T-helper 1 cell treated with Interleukin-12 subunit alpha and Interleukin-12 subunit beta and Interleukin-4 antibody, amounts not matched to agents 30 μg/mL and 1 μg/mL, for 36 hours (primary cell): ENCODE measurements around the gene UTRN.
A peak's percentile ranks its signal among the peaks of the same experiment; 100 is the strongest.

Source experiments
- H3K27ac Mint-ChIP-seq: one replicate; pipeline ENCODE4 v1.8.0; 2021; ENCODE audit warnings: mild to moderate bottlenecking, mixed read lengths
- H3K27me3 Mint-ChIP-seq: one replicate; pipeline ENCODE4 v1.8.0; 2021; ENCODE audit warnings: low read depth, mixed read lengths
- H3K36me3 Mint-ChIP-seq: one replicate; pipeline ENCODE4 v1.8.0; 2021; ENCODE audit warnings: low read depth, mixed read lengths
- H3K4me1 Mint-ChIP-seq: one replicate; pipeline ENCODE4 v1.8.0; 2021; ENCODE audit warnings: low read depth, mixed read lengths
- H3K4me3 Mint-ChIP-seq: one replicate; pipeline ENCODE4 v1.8.0; 2021; ENCODE audit warnings: mild to moderate bottlenecking, moderate library complexity, mixed read lengths
- H3K9me3 Mint-ChIP-seq: one replicate; pipeline ENCODE4 v1.8.0; 2021; ENCODE audit warnings: mixed read lengths

The UTRN gene

DNA sequence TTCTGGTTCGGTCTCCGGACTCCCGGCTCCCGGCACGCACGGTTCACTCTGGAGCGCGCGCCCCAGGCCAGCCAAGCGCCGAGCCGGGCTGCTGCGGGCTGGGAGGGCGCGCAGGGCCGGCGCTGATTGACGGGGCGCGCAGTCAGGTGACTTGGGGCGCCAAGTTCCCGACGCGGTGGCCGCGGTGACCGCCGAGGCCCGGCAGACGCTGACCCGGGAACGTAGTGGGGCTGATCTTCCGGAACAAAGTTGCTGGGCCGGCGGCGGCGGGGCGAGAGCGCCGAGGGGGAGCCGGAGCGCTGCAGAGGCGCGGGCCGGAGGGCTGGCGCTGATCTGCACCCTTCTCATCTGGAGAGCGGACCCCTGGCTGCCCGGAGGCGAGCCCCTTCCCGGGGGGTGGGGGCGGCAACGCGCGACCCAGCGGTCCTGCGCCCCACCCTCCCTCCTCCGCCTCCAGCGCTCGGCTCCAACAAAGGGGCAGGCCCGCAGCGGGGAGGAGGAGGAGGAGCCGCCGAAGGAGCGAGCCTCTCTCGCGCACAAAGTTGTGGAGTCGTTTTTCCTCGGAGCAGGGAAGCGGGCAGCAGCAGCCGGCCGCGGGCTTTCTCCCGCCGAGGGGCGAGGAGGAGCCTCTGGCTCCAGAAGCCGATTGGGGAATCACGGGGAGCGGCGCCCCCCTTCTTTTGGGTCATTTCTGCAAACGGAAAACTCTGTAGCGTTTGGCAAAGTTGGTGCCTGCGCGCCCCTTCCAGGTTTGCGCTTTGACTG lies at the start of gene UTRN:
UTRN (plus strand) TSS at position 553 of the 765 bp plus-strand sequence. CDS start 6,494 bp downstream, outside the sequence.
- peaks cover 11% of the 10 kb centered on the region for H3K4me1 Mint-ChIP-seq
- H3K9me3 Mint-ChIP-seq: no peaks in the 10 kb centered on the region
- H3K27me3 Mint-ChIP-seq: peaks cover 56% of the 10 kb centered on the region
- H3K4me3 Mint-ChIP-seq: peak within 1 kb of the TSS; percentile 89
- H3K36me3 Mint-ChIP-seq: peaks cover 3% of the 10 kb centered on the region
- peak within 1 kb of the TSS; percentile 71 for H3K27ac Mint-ChIP-seq

DNA sequence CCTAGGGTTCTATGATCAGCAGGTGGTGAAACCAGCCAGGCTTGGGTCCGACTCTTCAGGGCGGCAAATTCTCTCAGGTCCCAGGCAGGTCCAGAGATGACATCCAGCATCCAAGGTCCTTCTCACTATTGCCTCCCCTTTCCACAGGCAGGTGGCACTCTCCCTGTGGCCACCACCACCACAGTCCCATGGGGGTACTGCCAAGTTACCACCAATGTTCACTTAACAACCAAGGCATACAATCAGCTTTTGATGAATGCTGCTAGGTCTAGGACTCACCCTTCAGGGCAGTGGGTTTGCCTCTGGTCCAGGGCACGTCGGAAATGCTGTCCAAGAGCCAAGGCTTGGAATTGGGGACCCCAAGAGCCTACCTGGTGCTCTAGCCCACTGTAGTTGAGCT lies 40.4 kb upstream of the UTRN start:
- no peak overlapping the region for H3K27ac Mint-ChIP-seq
- H3K36me3 Mint-ChIP-seq: peaks cover 2% of the 10 kb centered on the region

DNA sequence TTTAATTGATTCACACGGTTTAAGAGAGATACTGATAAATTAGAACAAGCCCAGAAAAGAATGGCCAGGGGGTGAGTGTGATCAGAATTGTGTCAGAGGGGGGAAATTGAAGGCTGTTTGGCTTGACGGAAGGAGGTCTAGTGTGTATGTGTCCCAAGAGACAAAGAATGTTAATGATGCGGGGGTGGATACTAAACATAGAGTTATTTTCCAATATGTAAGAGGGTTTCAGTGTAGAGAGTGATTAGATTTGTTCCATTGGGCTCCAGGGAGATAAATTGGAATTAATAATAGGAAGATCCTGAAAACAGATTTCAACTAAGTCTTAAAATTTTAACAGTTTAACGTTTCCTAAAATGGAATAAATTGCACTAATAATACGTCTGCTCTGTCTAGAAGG lies 38.1 kb upstream of the UTRN start:
- H3K4me1 Mint-ChIP-seq: peaks cover 10% of the 10 kb centered on the region
- H3K9me3 Mint-ChIP-seq: peaks cover 4% of the 10 kb centered on the region
- no peak overlapping the region for H3K27ac Mint-ChIP-seq
- H3K27me3 Mint-ChIP-seq: peaks cover 19% of the 10 kb centered on the region
- no peak overlapping the region for H3K4me3 Mint-ChIP-seq
- H3K36me3 Mint-ChIP-seq: peaks cover 2% of the 10 kb centered on the region

More for the DNA sequence above, 40.4 kb upstream of the UTRN start:
- H3K4me1 Mint-ChIP-seq: peaks cover 10% of the 10 kb centered on the region
- no peak overlapping the region for H3K4me3 Mint-ChIP-seq
- H3K9me3 Mint-ChIP-seq: peaks cover 4% of the 10 kb centered on the region
- peaks cover 30% of the 10 kb centered on the region for H3K27me3 Mint-ChIP-seq

DNA sequence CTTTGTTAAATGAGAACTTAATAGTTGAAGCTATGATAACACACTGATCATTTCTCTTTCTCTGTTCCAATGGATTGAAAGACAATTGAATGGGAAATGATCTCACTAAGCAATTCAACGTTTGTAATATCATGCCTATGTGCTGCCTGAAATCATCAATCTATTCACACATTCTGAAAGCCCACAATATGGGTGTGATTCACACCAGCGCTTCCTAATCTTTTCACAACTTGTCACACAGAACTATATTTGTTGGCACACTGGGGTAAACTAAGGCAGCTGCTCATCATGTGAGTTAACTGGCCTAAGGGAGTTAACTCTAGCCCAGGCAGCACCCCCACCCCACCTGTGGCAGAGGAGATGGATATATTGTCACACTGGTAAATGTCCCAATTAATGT lies 37.1 kb upstream of the UTRN start:
- Mint-ChIP-seq H3K4me3 (no peak overlapping the region), H3K9me3 (peaks cover 4% of the 10 kb centered on the region), H3K4me1 (peaks cover 10% of the 10 kb centered on the region), H3K36me3 (peaks cover 2% of the 10 kb centered on the region), H3K27ac (no peak overlapping the region), H3K27me3 (peaks cover 11% of the 10 kb centered on the region)

DNA sequence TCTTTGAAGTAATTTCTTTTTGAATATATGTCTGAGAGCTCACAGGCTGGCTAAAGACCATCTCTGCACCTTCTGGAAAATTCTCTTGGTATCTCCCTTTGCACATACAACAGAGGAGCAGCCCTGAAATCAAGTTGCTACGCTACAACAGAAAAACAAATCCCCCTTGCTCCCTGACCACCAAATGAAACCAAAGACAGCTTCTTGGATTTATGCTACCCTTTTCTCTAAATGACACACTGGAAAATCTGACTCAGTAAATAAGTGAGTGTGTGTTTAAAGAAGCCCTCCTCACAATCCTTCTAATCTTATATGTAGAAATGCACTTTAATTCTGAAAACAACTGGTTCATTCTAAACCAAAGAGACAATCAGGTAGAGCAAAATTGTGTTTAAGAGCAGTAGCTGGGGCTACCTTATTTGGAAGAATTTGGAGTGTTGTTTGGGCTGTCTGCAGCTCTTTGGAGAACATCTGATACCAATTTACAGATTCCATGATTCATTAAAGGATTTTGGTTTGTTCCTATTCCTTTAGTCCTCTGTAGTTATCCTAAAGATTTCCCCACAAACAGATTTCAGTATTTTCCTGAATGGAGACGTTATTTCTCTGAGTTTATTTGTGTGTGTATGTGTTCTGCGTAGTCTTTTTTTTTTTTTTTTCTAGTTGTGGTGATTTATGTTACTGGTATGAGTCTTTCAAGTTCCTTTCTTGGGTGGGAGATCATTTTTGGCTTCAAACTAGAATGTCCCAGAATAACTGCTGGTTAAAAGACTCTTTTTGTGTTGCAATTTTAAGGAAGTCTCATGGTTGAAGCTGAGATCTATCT lies 36.4 kb upstream of the UTRN start:
- H3K4me1 Mint-ChIP-seq: peaks cover 10% of the 10 kb centered on the region
- H3K9me3 Mint-ChIP-seq: peaks cover 4% of the 10 kb centered on the region
- H3K27ac Mint-ChIP-seq: peak overlapping the region; percentile 9
- peaks cover 2% of the 10 kb centered on the region for H3K36me3 Mint-ChIP-seq
- H3K27me3 Mint-ChIP-seq: peaks cover 6% of the 10 kb centered on the region
- H3K4me3 Mint-ChIP-seq: no peak overlapping the region

DNA sequence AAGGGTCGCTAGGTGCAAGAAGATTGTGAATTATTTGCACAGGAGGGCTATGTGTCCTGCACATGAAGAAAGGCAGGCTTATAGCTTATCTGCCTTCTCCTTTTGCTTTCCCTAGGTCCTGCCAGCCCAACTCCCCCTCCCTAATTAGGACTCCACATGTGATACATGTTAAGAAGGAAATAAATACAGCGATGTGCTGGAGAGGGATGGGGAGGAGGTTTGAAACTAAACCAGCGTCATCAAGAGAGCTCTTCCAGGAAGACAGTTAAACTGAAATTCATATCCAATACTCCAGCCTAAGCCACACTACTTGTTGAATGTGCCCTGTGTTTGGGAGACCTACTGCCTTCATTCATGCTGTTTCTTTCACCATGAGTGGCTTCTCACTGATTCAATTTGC lies 34.9 kb upstream of the UTRN start:
- H3K4me1 Mint-ChIP-seq: peaks cover 10% of the 10 kb centered on the region
- H3K4me3 Mint-ChIP-seq: no peak overlapping the region
- H3K9me3 Mint-ChIP-seq: peaks cover 4% of the 10 kb centered on the region
- H3K27me3 Mint-ChIP-seq: peaks cover 6% of the 10 kb centered on the region
- no peak overlapping the region for H3K27ac Mint-ChIP-seq
- peaks cover 2% of the 10 kb centered on the region for H3K36me3 Mint-ChIP-seq

DNA sequence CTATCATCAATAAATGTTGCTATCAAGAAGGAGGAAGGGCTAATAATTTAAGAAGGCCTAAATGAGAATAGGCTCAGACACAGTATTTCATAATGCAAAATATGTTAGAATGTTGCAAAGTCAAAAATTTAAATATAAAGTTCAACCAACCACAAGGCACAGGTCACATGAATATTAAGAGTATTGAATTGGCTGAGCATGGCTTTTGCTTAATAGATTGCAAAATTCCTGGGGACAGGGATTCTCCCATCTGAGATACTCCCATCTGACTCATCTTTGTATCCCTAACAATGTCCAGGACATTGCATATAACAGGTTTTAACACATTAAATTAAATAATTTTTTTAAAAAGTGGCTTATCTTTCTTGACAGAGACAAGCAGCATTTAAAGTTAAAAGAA lies 32.9 kb upstream of the UTRN start:
- Mint-ChIP-seq H3K4me1 (peaks cover 10% of the 10 kb centered on the region), H3K27me3 (peaks cover 6% of the 10 kb centered on the region), H3K9me3 (peaks cover 4% of the 10 kb centered on the region), H3K4me3 (no peak overlapping the region), H3K36me3 (no peaks in the 10 kb centered on the region), H3K27ac (no peak overlapping the region)

DNA sequence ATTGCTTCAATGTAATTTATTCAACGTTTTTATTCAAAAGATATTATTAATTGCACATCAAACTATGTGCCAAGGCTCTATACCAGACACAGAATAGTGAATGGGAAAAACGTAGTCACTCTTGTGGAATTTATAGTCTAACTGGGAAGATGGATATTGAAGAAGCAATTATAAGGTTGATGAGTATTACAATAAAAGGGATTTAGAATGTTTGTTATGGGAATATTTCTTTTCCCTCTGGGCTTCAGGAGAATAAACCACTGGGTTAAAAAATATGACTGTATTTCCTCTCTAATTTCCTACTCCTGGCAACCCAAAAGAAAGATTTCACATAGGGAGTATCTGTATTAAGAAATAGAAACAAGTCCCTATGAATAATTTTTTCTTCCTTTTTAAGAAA lies 25.1 kb upstream of the UTRN start:
- Mint-ChIP-seq H3K27me3 (peaks cover 12% of the 10 kb centered on the region), H3K9me3 (peaks cover 5% of the 10 kb centered on the region), H3K36me3 (no peaks in the 10 kb centered on the region), H3K4me1 (no peaks in the 10 kb centered on the region), H3K4me3 (no peak overlapping the region), H3K27ac (no peak overlapping the region)

DNA sequence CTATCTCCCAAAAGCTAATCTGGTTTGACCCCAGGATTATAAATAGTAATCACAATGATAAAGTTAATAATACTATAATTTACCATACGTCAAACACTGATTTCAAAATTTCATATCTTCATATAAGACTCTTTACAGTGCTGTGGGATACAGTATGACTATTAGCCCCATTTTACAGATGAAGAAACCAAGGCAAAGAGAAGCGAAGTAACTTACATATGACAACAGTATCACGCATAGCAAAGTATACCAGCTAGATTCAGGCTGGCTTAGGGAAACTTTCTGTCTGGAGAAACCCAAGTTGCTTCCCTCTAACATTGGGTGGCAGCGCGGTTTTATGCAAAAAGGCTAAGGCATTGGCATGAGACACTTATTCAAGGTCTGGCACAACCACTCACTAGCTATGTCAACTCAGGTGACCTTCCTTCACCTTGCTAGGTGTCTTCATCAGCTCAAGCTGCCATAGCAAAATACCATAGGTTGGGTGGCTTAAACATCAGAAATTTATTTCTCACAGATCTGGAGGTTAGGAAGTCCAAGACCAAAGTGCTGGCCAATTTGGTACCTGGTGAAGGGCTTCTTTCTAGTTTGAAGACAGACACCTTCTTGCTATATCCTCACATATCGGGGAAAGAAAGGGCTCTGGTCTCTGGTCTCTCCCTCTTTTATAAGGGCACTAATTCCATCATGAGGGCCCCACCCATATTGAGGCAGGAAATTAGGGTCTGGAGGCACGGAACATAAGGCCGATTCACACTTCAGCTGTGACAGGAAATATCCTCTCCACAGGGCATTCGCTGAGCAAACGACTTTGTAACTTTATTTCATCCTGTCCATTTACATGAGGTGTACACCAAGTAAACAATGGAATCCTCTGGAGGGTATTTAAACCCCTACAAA lies 22.4 kb upstream of the UTRN start:
- peaks cover 9% of the 10 kb centered on the region for H3K27me3 Mint-ChIP-seq
- no peak overlapping the region for H3K4me3 Mint-ChIP-seq
- no peaks in the 10 kb centered on the region for H3K9me3 Mint-ChIP-seq
- no peak overlapping the region for H3K27ac Mint-ChIP-seq
- no peaks in the 10 kb centered on the region for H3K36me3 Mint-ChIP-seq
- no peaks in the 10 kb centered on the region for H3K4me1 Mint-ChIP-seq

DNA sequence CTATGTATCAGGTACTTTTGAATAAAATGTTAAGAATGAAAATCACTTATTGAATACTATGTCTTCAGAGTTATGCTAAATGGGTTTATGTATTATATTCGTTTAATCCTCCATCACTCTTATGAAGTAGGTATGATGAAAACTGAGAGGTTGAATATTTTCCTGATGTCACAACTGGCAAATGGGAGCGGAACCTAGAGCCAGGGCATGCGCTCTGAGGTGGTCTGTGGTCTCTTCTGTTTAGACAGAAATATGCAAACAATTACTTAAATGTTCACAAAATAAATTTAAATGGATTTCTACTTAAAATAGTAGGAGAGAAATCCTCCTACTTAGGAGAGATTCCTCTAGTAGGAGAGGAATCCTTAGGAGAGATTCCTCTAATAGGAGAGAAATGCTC lies 21.3 kb upstream of the UTRN start:
- Mint-ChIP-seq H3K36me3 (no peaks in the 10 kb centered on the region), H3K27me3 (peaks cover 8% of the 10 kb centered on the region), H3K4me1 (no peaks in the 10 kb centered on the region), H3K27ac (no peak overlapping the region), H3K4me3 (no peak overlapping the region), H3K9me3 (no peaks in the 10 kb centered on the region)

DNA sequence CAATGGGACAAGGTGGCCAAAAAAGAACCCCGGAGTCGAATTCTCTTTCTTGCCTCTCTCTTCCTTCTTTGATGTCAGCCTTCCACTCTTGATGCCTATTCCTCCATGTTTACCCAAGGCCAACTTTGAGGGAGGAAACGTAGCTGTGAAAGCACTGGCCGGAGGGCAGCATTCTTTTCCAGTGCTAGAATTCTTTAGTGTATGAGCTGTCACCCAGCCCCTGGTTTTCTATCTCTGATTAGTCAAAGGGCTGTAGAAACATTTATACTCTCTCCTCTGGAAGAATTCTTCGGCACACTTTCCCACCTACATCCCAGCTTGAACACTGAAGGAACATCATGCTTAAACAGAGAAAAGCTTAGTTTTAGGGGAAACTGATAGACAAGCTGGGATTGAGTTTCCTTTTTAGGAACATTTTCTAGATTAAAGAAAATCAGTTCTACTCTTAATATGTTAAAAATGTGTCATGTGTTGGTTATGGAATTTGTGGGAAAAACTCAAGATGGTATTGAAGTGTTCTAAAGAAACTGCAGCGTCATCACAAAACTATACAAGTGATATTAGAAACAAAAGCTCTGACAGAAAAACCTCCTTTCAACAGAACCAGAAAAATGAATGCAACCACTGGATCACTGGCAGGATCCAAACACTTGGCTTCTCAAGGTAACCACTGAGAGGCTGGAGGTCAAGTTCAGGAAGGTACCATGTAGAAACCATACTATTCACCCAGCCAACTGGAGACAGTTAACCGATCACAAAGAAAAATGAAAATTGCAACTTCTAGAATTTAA lies 20.7 kb upstream of the UTRN start:
- Mint-ChIP-seq H3K27ac (no peak overlapping the region), H3K4me3 (no peak overlapping the region), H3K4me1 (no peaks in the 10 kb centered on the region), H3K9me3 (no peaks in the 10 kb centered on the region), H3K27me3 (peaks cover 4% of the 10 kb centered on the region), H3K36me3 (no peaks in the 10 kb centered on the region)

DNA sequence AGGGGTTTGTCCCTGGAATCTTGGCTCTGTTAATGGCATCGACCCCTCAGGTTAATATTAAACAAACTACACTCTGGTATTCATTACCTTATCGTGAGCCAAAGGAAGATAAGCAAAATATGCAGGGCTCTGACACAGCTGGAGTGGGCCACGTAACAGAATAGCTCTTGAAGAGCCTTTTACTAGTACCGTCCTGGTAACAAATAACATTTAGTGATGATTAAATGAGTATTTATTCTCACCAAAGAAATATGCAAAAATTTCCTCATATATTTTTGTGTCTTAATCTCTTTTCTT lies 20.1 kb upstream of the UTRN start:
- Mint-ChIP-seq H3K9me3 (no peaks in the 10 kb centered on the region), H3K27ac (no peak overlapping the region), H3K4me1 (no peaks in the 10 kb centered on the region), H3K36me3 (no peaks in the 10 kb centered on the region), H3K27me3 (peaks cover 4% of the 10 kb centered on the region), H3K4me3 (no peak overlapping the region)

DNA sequence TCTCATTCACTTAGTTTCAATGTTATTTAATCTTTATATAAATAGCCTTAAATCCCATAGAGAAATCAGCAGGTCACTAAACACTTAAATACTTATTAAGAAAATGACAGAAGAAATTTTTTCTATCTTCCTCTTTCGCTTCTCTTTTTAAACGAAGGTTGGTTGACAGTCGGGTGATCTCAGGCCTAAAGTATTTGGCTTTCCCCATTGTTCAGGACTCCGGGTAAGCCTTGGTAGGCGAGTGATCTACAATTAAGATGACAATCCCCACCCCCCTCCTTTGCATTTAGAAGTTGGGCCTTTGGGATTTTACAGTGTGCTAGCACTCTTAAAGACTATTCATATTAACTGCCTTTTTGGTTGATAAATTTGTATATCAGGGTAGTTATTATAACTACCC lies 19.7 kb upstream of the UTRN start:
- H3K9me3 Mint-ChIP-seq: no peaks in the 10 kb centered on the region
- no peak overlapping the region for H3K4me3 Mint-ChIP-seq
- H3K27me3 Mint-ChIP-seq: peaks cover 4% of the 10 kb centered on the region
- no peak overlapping the region for H3K27ac Mint-ChIP-seq
- no peaks in the 10 kb centered on the region for H3K4me1 Mint-ChIP-seq
- H3K36me3 Mint-ChIP-seq: no peaks in the 10 kb centered on the region

DNA sequence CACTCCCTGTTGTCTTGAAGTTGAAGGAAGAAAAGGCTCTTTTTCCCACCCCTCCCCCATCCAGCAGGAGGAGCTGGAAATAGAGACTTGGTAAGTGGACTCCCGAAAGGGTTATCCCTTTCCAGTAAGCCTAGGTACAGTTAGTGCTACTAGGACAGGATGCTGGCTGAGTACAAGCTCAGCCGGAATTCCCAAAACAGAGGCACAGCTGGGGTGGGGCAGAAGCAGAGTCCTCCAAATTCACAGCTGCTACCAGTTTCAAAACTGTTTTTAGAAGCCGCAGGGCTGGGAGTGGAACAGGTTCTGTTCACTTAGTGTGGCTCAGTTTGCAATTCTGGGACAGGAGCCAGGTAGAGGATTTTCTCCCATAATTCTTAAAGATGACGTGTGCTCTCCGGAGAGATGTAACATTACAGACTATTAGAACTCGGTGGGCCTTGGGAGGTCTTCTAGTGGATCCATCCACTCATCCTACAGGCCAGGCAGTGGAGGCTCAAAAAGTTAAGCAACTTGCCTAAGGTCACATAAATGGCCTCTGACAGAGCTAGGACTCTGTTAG lies 19.0 kb upstream of the UTRN start:
- Mint-ChIP-seq H3K36me3 (no peaks in the 10 kb centered on the region), H3K9me3 (no peaks in the 10 kb centered on the region), H3K27me3 (peaks cover 4% of the 10 kb centered on the region), H3K27ac (no peak overlapping the region), H3K4me3 (no peak overlapping the region), H3K4me1 (no peaks in the 10 kb centered on the region)
